Measurements from ENCODE around the gene EFHC1. TPM values are rescaled to one million over a fixed set of nuclear protein-coding genes. Genes with fewer than 3 reads are reported as not detected.
A peak's percentile ranks its signal among the peaks of the same experiment; 100 is the strongest.

EFHC1 gene
- polyA plus RNA-seq, 1 donor from 2014 or later: 7.1 TPM

DNA sequence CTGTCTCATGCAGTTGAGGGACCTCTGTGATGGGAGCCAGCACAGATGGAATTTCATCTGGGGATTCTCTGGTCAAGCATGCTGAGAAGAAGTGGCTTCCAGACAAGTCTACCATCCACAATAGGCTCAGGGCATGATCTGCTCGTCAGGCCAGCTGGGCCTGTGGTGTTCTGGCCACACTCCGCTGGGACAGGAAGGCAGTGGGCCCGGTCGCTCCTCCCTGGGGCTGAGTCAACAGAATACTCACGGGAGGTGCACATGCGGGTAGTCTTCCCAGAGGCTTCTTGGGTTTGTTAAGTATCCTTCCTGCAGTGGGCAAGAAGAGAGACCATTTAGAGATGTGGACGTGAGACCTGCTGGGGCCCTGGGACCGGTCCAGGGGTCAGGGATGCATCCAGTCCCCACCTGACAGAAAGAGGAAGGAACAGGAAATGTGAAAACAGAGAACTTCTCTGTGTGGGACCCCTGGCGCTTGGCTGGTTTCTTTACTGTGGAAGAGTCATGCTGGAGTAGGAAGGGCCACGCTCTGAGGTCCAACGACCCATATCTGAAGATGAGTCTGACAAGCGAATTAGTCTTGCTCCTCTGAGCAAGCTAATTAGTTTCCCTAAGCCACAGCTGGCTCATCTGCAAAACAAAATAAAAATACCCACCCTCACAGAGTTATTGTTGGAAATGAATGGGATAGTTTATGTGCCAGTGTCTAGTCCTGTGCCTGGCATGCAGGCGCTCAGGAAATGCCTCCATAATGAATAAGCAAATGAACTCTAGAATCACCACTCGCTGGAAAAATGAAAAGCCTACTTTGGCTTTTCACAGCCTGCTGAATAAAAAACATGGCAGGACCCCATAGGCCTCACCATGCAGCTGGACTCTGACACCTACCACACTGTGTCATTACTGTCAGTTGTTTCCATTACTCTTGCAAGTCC, 89.4 kb downstream of the EFHC1 start:
- no peaks in the 10 kb centered on the region for H3K27me3 Mint-ChIP-seq
- no peak overlapping the region for H3K4me3 Mint-ChIP-seq
- H3K27ac Mint-ChIP-seq: peak overlapping the region in 1 of 3 donors; percentile 53
- peaks cover 0 to 3% (median 2%) of the 10 kb centered on the region in 3 donors for H3K4me1 Mint-ChIP-seq
- peaks cover 14% of the 10 kb centered on the region for H3K36me3 Mint-ChIP-seq
- no peaks in the 10 kb centered on the region for H3K9me3 Mint-ChIP-seq

GRCh38 chr6:52510213-52510562, 90.0 kb downstream of the EFHC1 start:
- Mint-ChIP-seq H3K36me3 (peaks cover 9% of the 10 kb centered on the region), H3K4me1 (peaks cover 0 to under 1% (median 0%) of the 10 kb centered on the region in 3 donors), H3K4me3 (no peak overlapping the region), H3K9me3 (no peaks in the 10 kb centered on the region), H3K27ac (peak overlapping the region in 1 of 3 donors; percentile 53), H3K27me3 (no peaks in the 10 kb centered on the region)

- no peaks in the 10 kb centered on the region for H3K27me3 Mint-ChIP-seq
- no peak overlapping the region for H3K4me3 Mint-ChIP-seq
- H3K9me3 Mint-ChIP-seq: no peaks in the 10 kb centered on the region
- peaks cover 9% of the 10 kb centered on the region for H3K36me3 Mint-ChIP-seq
- no peaks in the 10 kb centered on the region for H3K4me1 Mint-ChIP-seq
- H3K27ac Mint-ChIP-seq: peak overlapping the region in 2 of 3 donors; percentile 3 to 14
Measured at GRCh38 chr6:52511163-52511562, 91.0 kb downstream of the EFHC1 start.

DNA sequence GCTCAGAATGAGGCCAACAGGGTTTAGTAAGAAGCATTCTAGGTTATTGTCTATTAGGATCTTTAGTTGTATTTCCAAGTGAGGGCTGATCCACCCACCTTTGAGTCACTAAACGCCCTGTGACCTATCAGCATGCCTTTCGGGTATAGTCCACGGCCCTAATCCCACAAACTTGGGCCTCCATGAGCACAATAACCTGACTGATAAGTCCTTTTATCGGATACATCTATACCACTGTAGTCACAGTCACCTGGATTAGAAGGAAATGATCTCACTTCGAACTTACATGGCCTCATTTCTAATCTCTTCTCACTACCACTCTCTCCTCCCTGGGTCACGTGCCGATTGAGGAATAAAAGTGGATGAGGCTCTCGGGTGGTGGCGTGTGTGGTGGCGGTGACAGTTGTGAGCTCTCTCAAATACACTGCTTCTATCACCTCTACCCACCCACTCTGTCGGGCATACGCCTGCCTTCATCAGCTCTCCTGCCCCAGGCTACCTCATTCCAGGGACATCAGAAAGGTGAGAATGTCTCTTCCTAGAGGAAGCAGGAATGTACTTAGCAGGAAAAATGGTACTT, 91.5 kb downstream of the EFHC1 start:
- Mint-ChIP-seq H3K27ac (no peak overlapping the region), H3K4me3 (peak overlapping the region in 1 of 4 donors; percentile 74), H3K4me1 (no peaks in the 10 kb centered on the region), H3K9me3 (no peaks in the 10 kb centered on the region), H3K27me3 (no peaks in the 10 kb centered on the region), H3K36me3 (peaks cover 9% of the 10 kb centered on the region)

DNA sequence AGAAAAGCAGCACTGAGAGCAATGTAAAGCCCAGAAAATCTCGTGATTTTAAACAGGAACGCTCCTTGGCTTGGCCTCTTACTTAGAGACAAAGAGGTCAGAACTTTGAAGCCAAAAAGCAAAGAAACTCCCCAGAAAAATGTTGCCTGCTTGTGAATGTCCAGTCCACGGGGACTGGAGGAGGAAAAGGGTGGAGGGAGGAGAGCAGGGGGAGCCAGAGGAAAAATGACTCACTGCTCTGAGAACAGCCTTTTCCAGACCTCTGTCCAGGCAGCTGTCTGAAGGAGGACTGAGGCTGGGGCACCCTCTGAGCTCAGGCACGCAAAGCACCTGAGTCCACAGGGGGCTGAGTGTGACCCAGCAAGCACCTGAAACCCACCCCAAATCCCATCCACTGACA, 92.1 kb downstream of the EFHC1 start:
- Mint-ChIP-seq H3K4me3 (no peak overlapping the region), H3K27me3 (no peaks in the 10 kb centered on the region), H3K27ac (peak overlapping the region in 1 of 3 donors; percentile 23), H3K36me3 (peaks cover 9% of the 10 kb centered on the region), H3K9me3 (no peaks in the 10 kb centered on the region), H3K4me1 (no peaks in the 10 kb centered on the region)

- H3K27me3 Mint-ChIP-seq: no peaks in the 10 kb centered on the region
- H3K9me3 Mint-ChIP-seq: no peaks in the 10 kb centered on the region
- H3K27ac Mint-ChIP-seq: peak overlapping the region in 2 of 3 donors; percentile 35 to 39
- H3K4me1 Mint-ChIP-seq: peaks cover 0 to 2% (median 0%) of the 10 kb centered on the region in 3 donors
- H3K4me3 Mint-ChIP-seq: peak overlapping the region in 1 of 4 donors; percentile 37
- H3K36me3 Mint-ChIP-seq: peaks cover 8% of the 10 kb centered on the region
Measured at GRCh38 chr6:52513464-52513863, 93.3 kb downstream of the EFHC1 start.

DNA sequence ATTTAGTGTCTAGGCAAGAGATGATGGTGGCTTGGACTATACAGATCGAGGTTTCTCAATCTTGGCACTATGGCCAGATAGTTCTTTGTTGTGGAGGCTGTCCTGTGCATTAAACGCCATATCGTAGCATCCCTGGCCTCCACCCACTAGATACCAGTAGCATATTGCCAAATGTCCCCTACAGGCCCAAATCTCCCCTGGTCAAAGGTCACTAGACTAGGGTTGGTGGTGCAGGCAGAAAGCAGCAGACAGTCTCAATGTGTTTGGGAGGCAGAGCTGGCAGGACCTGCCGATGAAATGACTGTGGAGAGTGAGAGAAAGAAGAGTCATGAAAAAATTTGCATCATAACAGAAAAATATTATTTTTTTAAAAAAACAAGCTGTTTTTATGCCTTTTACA, 93.8 kb downstream of the EFHC1 start:
- Mint-ChIP-seq H3K27me3 (no peaks in the 10 kb centered on the region), H3K27ac (peak overlapping the region in 2 of 3 donors; percentile 35 to 39), H3K4me3 (no peak overlapping the region), H3K9me3 (no peaks in the 10 kb centered on the region), H3K36me3 (peaks cover 4% of the 10 kb centered on the region), H3K4me1 (peaks cover 0 to 2% (median 0%) of the 10 kb centered on the region in 3 donors)

DNA sequence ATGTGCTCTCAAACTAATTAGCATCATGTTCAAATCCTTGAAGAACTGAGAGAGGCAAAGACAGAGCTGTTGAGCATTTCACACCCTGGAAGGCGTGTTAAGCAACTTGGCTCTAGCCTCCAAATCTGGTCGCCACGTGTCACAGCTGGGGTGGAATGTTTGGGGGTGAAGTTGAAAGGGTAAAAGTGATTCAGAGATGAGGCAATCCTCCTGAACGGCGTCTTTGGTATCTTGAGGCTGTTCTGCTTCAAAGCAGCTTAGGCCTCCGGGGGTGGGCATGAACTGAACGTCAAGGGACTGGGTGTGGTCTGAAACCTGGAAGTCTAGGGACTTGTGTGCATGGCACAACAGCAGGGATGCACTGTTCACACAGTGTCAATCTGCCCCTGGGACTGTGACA, 94.4 kb downstream of the EFHC1 start:
- H3K4me3 Mint-ChIP-seq: no peak overlapping the region
- H3K36me3 Mint-ChIP-seq: peaks cover 3% of the 10 kb centered on the region
- no peaks in the 10 kb centered on the region for H3K27me3 Mint-ChIP-seq
- peaks cover 0 to 2% (median 0%) of the 10 kb centered on the region in 3 donors for H3K4me1 Mint-ChIP-seq
- no peaks in the 10 kb centered on the region for H3K9me3 Mint-ChIP-seq
- peak overlapping the region in 1 of 3 donors; percentile 3 for H3K27ac Mint-ChIP-seq

- Mint-ChIP-seq H3K4me1 (peaks cover 0 to 2% (median 0%) of the 10 kb centered on the region in 3 donors), H3K27me3 (no peaks in the 10 kb centered on the region), H3K27ac (no peak overlapping the region), H3K4me3 (no peak overlapping the region), H3K9me3 (no peaks in the 10 kb centered on the region), H3K36me3 (peaks cover 3% of the 10 kb centered on the region)
Measured at GRCh38 chr6:52515219-52515960, 95.2 kb downstream of the EFHC1 start.

DNA sequence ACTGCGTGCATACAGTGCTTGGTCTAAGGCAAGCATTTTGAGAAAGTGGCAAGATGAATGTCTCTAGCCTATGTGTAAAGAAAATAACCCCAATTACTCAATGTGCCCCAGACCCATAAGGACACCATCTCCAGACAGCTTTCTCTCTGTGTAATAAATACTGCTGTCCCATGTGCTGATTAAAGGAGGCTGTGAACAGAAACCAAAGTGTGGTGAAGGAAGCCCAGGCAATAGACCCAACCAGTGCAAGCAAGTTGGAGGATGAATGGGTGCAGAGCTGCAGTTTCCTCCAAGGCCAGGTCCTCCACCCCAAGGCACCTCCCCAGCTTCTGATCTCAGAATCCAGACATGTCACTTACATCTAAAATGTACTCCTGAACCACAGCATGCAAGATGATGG, 96.1 kb downstream of the EFHC1 start:
- peak overlapping the region in 1 of 3 donors; percentile 67 for H3K27ac Mint-ChIP-seq
- H3K9me3 Mint-ChIP-seq: no peaks in the 10 kb centered on the region
- H3K27me3 Mint-ChIP-seq: no peaks in the 10 kb centered on the region
- peaks cover 3% of the 10 kb centered on the region for H3K36me3 Mint-ChIP-seq
- no peak overlapping the region for H3K4me3 Mint-ChIP-seq
- peaks cover 0 to 2% (median 0%) of the 10 kb centered on the region in 3 donors for H3K4me1 Mint-ChIP-seq

- Mint-ChIP-seq H3K4me3 (no peak overlapping the region), H3K27ac (peak overlapping the region in 1 of 3 donors; percentile 67), H3K9me3 (no peaks in the 10 kb centered on the region), H3K4me1 (peaks cover 0 to 2% (median 0%) of the 10 kb centered on the region in 3 donors), H3K27me3 (no peaks in the 10 kb centered on the region), H3K36me3 (peaks cover 3% of the 10 kb centered on the region)
Measured at GRCh38 chr6:52516943-52517342, 96.8 kb downstream of the EFHC1 start.

- peaks cover 0 to 3% (median under 1%) of the 10 kb centered on the region in 3 donors for H3K4me1 Mint-ChIP-seq
- no peaks in the 10 kb centered on the region for H3K36me3 Mint-ChIP-seq
- H3K9me3 Mint-ChIP-seq: no peaks in the 10 kb centered on the region
- H3K27ac Mint-ChIP-seq: peak overlapping the region in 1 of 3 donors; percentile 38
- no peaks in the 10 kb centered on the region for H3K27me3 Mint-ChIP-seq
- peak overlapping the region in 1 of 4 donors; percentile 67 for H3K4me3 Mint-ChIP-seq
Measured at GRCh38 chr6:52517502-52518278, 97.5 kb downstream of the EFHC1 start.

DNA sequence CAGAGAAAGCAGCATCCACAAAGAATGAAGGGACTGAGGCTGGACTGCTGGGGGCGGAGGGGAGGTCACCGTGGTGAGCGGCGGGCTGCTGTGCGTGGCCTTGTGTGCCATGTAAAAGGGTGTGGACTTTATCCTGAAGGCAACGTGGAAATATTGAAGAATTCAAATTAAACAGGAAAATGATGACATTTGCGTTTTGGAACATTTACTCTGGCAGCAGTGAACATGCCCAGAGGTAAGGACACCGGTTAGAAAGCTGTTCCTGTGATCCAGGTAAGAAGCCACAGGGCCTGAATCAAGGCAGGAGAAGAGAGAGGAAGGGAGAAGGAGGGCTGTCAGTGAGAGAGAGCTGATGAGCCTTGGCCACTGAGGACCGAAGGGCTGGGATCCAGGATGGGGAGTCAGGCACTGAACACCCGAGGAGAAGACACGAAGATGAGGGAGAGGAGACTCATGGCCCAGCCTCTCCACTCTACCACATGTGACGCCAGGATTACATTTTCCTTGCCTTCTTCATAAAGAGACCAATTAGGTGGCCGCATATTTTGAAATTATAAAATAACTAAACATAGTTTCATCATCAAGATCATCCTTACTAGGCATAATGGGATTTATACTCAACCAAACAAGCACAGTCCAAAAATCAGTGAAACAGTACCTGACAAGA, 98.3 kb downstream of the EFHC1 start:
- Mint-ChIP-seq H3K27ac (peak overlapping the region in 1 of 3 donors; percentile 38), H3K27me3 (no peaks in the 10 kb centered on the region), H3K4me1 (peaks cover 4 to 9% (median 5%) of the 10 kb centered on the region in 3 donors), H3K9me3 (no peaks in the 10 kb centered on the region), H3K36me3 (peaks cover 2% of the 10 kb centered on the region), H3K4me3 (peak overlapping the region in 1 of 4 donors; percentile 67)

- H3K9me3 Mint-ChIP-seq: no peaks in the 10 kb centered on the region
- no peak overlapping the region for H3K4me3 Mint-ChIP-seq
- no peak overlapping the region for H3K27ac Mint-ChIP-seq
- no peaks in the 10 kb centered on the region for H3K27me3 Mint-ChIP-seq
- H3K36me3 Mint-ChIP-seq: peaks cover 4% of the 10 kb centered on the region
- peaks cover 7 to 12% (median 7%) of the 10 kb centered on the region in 3 donors for H3K4me1 Mint-ChIP-seq
Measured at GRCh38 chr6:52519618-52520017, 99.5 kb downstream of the EFHC1 start.
